GM12872 (cell line): Measurements from ENCODE around the gene CABP1.

Experiments used
- CTCF ChIP-seq: IDR thresholded peaks from 3 replicates; pipeline ENCODE4 v1.5.1; 2011; ENCODE audit warnings: low read depth, mild to moderate bottlenecking, low read length, moderate library complexity; ENCODE audit not compliant: insufficient read depth

CABP1 gene

DNA sequence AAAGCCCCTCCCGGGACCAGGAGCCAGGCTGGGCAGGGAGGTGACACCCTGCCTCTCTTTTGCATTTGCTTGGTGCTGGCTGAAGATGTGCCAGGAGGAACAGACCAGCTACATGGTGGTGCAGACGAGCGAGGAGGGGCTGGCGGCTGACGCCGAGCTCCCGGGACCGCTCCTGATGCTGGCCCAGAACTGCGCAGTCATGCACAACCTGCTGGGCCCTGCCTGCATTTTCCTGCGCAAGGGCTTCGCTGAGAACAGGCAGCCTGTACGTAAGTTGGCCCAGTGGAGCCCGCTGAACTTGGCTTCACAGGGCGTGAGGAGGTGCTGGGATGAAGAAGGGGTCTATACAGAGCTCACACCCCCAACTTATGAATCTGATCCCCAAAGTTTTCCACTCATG is 15.6 kb downstream of the CABP1 start:
- TF ChIP-seq CTCF: no peak

DNA sequence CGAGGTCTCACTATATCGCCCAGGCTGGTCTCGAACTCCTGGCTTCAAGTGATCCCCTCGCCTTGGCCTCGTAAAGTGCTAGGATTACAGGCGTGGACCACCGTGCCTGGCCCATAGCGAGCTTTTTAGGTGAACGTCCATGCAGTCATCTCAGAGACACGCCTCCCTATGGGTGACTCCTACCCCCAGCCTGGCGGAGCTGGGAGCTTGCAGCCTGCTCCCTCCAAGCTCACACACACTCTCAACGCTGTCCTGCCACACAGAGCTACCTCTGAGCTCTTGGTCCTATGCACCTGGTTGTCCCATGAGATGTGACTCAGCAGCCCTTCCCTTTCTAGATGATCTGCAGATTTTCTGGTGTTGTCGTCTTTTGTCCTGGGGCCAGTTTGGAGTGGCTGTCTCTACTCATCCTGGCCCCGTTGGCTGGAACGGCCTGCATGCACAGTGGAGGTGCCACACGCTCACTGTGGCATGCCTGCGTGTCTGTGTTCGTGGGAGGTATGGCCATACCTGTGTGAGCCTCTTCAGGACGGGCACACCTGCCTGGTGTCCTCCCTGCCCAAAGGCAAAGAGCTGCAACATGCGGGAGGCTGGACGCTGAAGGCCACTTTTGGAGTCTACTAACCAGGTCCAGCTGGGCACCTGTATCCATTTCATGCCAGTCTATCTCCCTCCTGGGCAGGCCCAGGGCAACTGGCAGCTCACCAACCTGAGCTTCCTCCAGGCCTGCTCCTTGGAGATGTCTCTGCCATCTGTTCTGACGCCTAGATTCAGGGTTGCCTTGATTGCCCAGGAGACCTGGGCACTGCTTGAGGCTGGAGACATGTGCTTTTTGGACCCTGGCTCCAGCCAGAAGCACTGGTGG is 18.1 kb downstream of the CABP1 start:
- no peak for TF ChIP-seq CTCF

DNA sequence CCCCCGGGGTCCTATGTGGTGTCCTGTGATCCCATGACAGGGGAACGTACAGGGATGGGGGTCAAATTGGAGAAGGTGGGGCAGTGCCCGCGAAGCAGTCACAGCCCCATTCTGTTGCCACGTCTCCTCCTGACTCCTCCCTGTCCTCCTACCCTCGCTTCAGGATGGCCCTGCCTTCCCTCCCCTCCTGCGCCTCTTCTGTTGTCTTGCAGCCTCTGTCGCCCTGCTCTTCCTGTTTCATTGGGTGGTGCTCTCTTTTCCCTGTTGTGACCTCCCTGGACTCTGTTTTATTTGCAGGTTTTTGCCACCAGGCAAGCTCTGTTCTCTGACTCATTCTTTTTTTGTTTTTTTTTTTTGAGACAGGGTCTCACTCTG is 18.7 kb downstream of the CABP1 start:
- TF ChIP-seq CTCF: no peak

DNA sequence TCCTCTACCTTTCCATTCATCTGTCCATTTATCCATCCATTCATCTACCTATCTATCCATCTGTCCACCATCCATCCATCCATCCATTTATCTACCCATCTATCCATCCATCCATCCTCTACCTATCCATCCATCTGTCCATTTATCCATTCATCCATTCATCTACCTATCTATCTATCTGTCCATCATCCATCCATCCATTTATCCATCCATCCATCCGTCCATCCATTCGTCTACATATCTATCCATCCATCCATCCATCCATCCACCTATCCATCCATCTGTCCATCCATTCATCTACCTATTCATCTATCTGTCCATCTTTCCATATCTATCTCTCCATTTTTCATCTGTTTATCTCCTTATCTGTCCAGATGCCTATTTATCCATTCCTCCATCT is 21.0 kb downstream of the CABP1 start:
- TF ChIP-seq CTCF: no peak

GRCh38 chr12:120662879-120663278 is 22.5 kb downstream of the CABP1 start:
- TF ChIP-seq CTCF: no peak

- TF ChIP-seq CTCF: no peak
These were observed 23.3 kb downstream of the CABP1 start for GRCh38 chr12:120663741-120664140.

GRCh38 chr12:120666571-120667390 is 26.4 kb downstream of the CABP1 start:
- TF ChIP-seq CTCF: no peak
